Heart left ventricle (tissue), 16 donors: ENCODE data around the gene GPRASP3. TPM values are rescaled to one million over a fixed set of nuclear protein-coding genes. Genes with fewer than 3 reads are reported as not detected.

Experiments
- ATAC-seq, 4 donors: fragments of 200-7000 bp; cut with Tn5 transposase; one replicate each; pipeline ENCODE4 v1.9.1; 2020 to 2022; ENCODE audit warnings: moderate library complexity in 4 of 4, mild to moderate bottlenecking in 3 of 4, moderate number of reproducible peaks in 1 of 4
- DNase-seq, 5 donors: peaks; one replicate each; pipeline ENCODE4 v3.0.0-alpha.2; 2020
- H3K27ac ChIP-seq, 12 donors: fragments of 200-600 bp; sonication (generic) in 4 of 12; one replicate each; pipeline versions ENCODE4 v1.5.0 to v1.8.0; 2016 to 2022; ENCODE audit warnings: mild to moderate bottlenecking in 2 of 12
- H3K27me3 ChIP-seq, 9 donors: fragments of 200-600 bp; sonication (generic) in 2 of 9; one replicate each; pipeline versions ENCODE4 v1.5.1 to v1.8.0; 2016 to 2022; ENCODE audit warnings: mild to moderate bottlenecking in 3 of 9
- H3K36me3 ChIP-seq, 9 donors: fragments of 200-600 bp; sonication (generic) in 2 of 9; one replicate each; pipeline versions ENCODE4 v1.5.0 to v1.8.0; 2018 to 2022; ENCODE audit warnings: mild to moderate bottlenecking in 2 of 9
- H3K4me1 ChIP-seq, 12 donors: fragments of 200-600 bp; sonication (generic) in 4 of 12; one replicate each; pipeline versions ENCODE4 v1.5.0 to v1.8.0; 2016 to 2022; ENCODE audit warnings: mild to moderate bottlenecking in 3 of 12
- H3K4me3 ChIP-seq, 12 donors: fragments of 200-600 bp; sonication (generic) in 4 of 12; one replicate each; pipeline versions ENCODE4 v1.5.0 to v1.8.0; 2017 to 2022; ENCODE audit warnings: mild to moderate bottlenecking in 9 of 12, moderate library complexity in 4 of 12
- H3K9me3 ChIP-seq, 12 donors: fragments of 200-600 bp; sonication (generic) in 4 of 12; one replicate each; pipeline versions ENCODE4 v1.5.0 to v1.8.0; 2016 to 2022; ENCODE audit warnings: mild to moderate bottlenecking in 1 of 12
- POLR2A ChIP-seq, 2 donors: fragments of 450-650 bp; IDR thresholded peaks; one replicate each; pipeline ENCODE4 v1.6.1; 2017; ENCODE audit warnings: antibody characterized with exemption in 2 of 2, mild to moderate bottlenecking in 2 of 2, moderate library complexity in 2 of 2
- WGBS, 4 donors: extraction: QIAGEN DNeasy Blood & Tissue Kit in 2 of 4; methylation state at CpG; one replicate each; pipeline versions ENCODE4 v1.1.5 to v1.1.7; 2013 to 2018; 5-methylcytosine and 5-hydroxymethylcytosine counted together
- intact Hi-C, 10 donors: fragments of 100-400 bp; cut with DNase I; formaldehyde crosslinking; loops; one replicate each; pipeline versions ENCODE4 v1.11.1 to v1.14.2; 2022
- polyA plus RNA-seq, 2 donors: library from polyadenylated mRNA; stranded (reverse); fragments of 200-250 nt; gene quantifications; one replicate each; pipeline ENCODE4 v1.2.3, GENCODE V29; 2013
- total RNA-seq, 9 donors: library from RNA; depleted of rRNA in 2 of 9; stranded (reverse); fragments of >200 nt in 2 of 9; fragmentation: NEBNext Ultra II Directional in 3 of 9; extraction: Animal tissue kit (Norgen Biotek cat#: 25700) in 3 of 9; gene quantifications; one replicate each; pipeline versions ENCODE4 v1.1.0 to v1.2.4, GENCODE V29; 2016 to 2023
- TF ChIP-seq, protein P1 (sequence below), 12 donors: fragments of 200-600 bp; sonication (generic) in 4 of 12; IDR thresholded peaks; one replicate each; pipeline versions ENCODE4 v1.5.0 to v1.8.0; 2018 to 2022; ENCODE audit warnings: antibody characterized with exemption in 12 of 12, mild to moderate bottlenecking in 5 of 12
- donor health status: ischemic (EF 13 %, LVEDD 7.1; RV severe dilation, severe dysfunction).
- donor health status: healthy with polysubstance abuse.
- donor health status: DM: no; HTN: yes; CAD: no.
- donor health status: DM: no; HTN: no; CAD: no.
- donor health status: ischemic (EF 25% LVEDD 6.9; RV normal size, moderate dysfunction).
- donor health status: ischemic (EF 25% LVEDD 5.7; RV mildly dilated, moderate dysfunction).
- donor health status: healthy.
- donor health status: DM: yes; HTN: yes; CAD: no.
- donor health status: ischemic (EF 35%, LVEDD 5.7; RV mildly dilated, moderate dysfunction).
- donor health status: nonischemic (EF 11% LVEDD 7.7; RV severe dilation, severe dysfunction).
- donor health status: DM: yes; HTN: yes; CAD: no.
- donor health status: PGD.
- donor health status: ischemic (EF 29% LVEDD 5.4; RV normal size, mild dysfunction).
- donor health status: nonischemic (EF 23%, LVEDD 6.1; RV moderate dilation, normal function).

GPRASP3 gene
- total and polyA plus RNA-seq, 11 donors = 1.1 to 9.6 (median 5.0) TPM

DNA sequence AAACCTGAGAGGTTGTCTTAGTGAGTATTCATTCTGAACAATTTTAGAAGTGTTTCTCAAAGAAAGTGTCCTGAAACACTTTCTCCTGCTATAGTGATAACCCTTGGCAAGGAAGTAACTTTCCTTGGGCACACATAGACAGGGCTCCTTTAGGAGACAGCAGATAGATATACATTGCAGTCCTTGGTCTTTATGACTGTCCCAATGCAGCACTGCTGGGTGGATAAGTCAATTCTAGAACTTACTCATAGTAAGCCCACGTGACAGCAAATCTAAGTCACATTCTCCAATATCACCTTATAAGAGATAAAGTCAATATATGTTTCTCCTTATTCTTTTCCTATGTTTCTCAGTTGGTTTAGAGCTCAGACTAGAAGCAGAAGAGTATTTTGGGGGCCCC lies 46.7 kb downstream of the GPRASP3 start:
- ATAC-seq (no peak), DNase-seq (no peak)
- Histone ChIP-seq H3K9me3 (no peaks in the 10 kb centered on the region), H3K27me3 (peaks cover 0 to 8% (median 0%) of the 10 kb centered on the region in 9 donors), H3K36me3 (no peaks in the 10 kb centered on the region), H3K27ac (peak overlapping the region in 1 of 12 donors; percentile 65), H3K4me3 (no peak overlapping the region), H3K4me1 (peaks cover 0 to 9% (median 4%) of the 10 kb centered on the region in 12 donors)
- intact Hi-C loops = no loop called here
- TF ChIP-seq, protein P1, sequence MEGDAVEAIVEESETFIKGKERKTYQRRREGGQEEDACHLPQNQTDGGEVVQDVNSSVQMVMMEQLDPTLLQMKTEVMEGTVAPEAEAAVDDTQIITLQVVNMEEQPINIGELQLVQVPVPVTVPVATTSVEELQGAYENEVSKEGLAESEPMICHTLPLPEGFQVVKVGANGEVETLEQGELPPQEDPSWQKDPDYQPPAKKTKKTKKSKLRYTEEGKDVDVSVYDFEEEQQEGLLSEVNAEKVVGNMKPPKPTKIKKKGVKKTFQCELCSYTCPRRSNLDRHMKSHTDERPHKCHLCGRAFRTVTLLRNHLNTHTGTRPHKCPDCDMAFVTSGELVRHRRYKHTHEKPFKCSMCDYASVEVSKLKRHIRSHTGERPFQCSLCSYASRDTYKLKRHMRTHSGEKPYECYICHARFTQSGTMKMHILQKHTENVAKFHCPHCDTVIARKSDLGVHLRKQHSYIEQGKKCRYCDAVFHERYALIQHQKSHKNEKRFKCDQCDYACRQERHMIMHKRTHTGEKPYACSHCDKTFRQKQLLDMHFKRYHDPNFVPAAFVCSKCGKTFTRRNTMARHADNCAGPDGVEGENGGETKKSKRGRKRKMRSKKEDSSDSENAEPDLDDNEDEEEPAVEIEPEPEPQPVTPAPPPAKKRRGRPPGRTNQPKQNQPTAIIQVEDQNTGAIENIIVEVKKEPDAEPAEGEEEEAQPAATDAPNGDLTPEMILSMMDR (IDR thresholded peaks at IDR 0.05) = no peak
- TF ChIP-seq POLR2A (IDR thresholded peaks at IDR 0.05) = no peak
- 62 to 93% (median 80%) methylated on average over 1 of the region's 1 CpG for WGBS, 4 donors

DNA sequence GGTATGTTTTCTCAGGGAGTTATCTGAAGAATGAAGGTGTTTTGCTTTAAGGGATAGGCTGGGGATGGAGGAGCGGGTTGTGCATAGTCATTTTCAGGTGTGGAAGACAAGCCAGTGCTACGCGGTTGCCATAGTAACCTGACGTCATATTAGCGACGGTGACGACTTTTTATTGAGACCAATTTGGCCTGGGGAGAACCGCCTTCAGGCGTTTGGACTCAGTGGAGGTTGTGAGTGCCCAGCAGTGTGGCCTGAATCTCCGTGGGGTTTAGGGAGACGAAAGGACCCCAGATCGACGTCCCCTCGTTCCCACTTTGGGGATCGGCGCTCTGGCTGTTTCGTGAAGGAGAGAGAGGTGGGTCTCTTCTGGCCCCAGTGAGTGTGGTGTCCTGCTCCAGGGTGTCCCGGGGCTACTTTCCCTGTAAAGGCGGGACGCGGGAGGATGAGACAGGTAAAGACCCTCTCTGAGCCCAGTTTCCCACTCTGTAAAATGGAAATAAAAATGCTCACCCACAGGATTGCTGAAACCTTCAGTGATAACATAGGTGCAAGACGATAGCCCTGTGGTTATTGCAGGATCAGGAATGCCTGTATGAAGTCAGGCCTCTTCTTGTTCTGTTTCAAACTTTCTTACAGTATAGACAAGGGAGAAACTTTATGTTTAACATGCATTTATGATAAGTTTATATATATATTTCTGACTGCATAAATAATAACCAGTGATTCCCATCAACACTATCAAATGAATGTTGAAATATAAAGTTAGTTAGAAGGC lies 48.6 kb downstream of the GPRASP3 start:
- WGBS, 4 donors = 0 to 22% (median 11%) methylated on average over 17 to 22 of the region's 22 CpGs
- H3K4me3 ChIP-seq = peak overlapping the region; percentile 20 to 90 (median 64)
- TF ChIP-seq POLR2A (IDR thresholded peaks at IDR 0.05) = no peak
- TF ChIP-seq, protein P1 (IDR thresholded peaks at IDR 0.05) = no peak
- H3K4me1 ChIP-seq = peaks cover 0 to 9% (median 4%) of the 10 kb centered on the region in 12 donors
- DNase-seq = peak; percentile 54 to 77 (median 71)
- ATAC-seq = peak; percentile 77 to 93 (median 92)
- peak overlapping the region in 6 of 12 donors; percentile 40 to 61 (median 56) for H3K27ac ChIP-seq
- intact Hi-C loops = no loop called here
- H3K36me3 ChIP-seq = no peaks in the 10 kb centered on the region
- H3K9me3 ChIP-seq = no peaks in the 10 kb centered on the region
- peaks cover 0 to 8% (median 0%) of the 10 kb centered on the region in 9 donors for H3K27me3 ChIP-seq

Other genes starting within 250 kb of the GPRASP3 start
- gene TCP11X2, start 248.9 kb upstream of the GPRASP3 start, total RNA-seq = not detected
- gene TCP11X2, start 248.9 kb upstream of the GPRASP3 start, polyA plus RNA-seq = not detected
- 1 to 10 TPM in 1 of 9 donors, under 1 TPM in 2, not detected in 6; 0.66 to 1.3 (median 0.79) TPM for gene TMSB15A, start 204.0 kb upstream of the GPRASP3 start, total RNA-seq
- gene TMSB15A, start 204.0 kb upstream of the GPRASP3 start, polyA plus RNA-seq = under 1 TPM; 0.12 to 0.34 TPM
- 1 to 10 TPM; 3.0 to 7.6 (median 5.5) TPM for gene ARMCX5, start 121.2 kb upstream of the GPRASP3 start, total RNA-seq
- gene ARMCX5, start 121.2 kb upstream of the GPRASP3 start, polyA plus RNA-seq = 10 to 100 TPM in 1 of 2 donors, 1 to 10 TPM in 1; 1.7 to 10.5 TPM
- gene GPRASP1, start 69.3 kb upstream of the GPRASP3 start, total RNA-seq = 1 to 10 TPM; 2.2 to 9.7 (median 7.3) TPM
- gene GPRASP1, start 69.3 kb upstream of the GPRASP3 start, polyA plus RNA-seq = 1 to 10 TPM; 1.4 to 4.0 TPM
- gene GPRASP2, start 8.3 kb upstream of the GPRASP3 start, total RNA-seq = 10 to 100 TPM in 7 of 9 donors, 1 to 10 TPM in 2; 7.5 to 19.6 (median 14.2) TPM
- 1 to 10 TPM; 4.3 to 7.7 TPM for gene GPRASP2, start 8.3 kb upstream of the GPRASP3 start, polyA plus RNA-seq
- under 1 TPM in 3 of 9 donors, not detected in 6; 0.23 to 0.63 (median 0.59) TPM for gene RAB40AL, start 216.5 kb downstream of the GPRASP3 start, total RNA-seq
- under 1 TPM; 0.10 to 0.19 TPM for gene RAB40AL, start 216.5 kb downstream of the GPRASP3 start, polyA plus RNA-seq